CD4-positive, alpha-beta memory T cell (primary cell): ENCODE data around the gene FGFR1OP2. TPM values are rescaled to one million over a fixed set of nuclear protein-coding genes. Genes with fewer than 3 reads are reported as not detected.

ENCODE experiments used
- CTCF ChIA-PET: fragments of 350-600 bp; sonication (Branson Sonifier 250); formaldehyde crosslinking; loops from one replicate; lab custom pipeline; 2021; ENCODE audit warnings: inconsistent platforms; ENCODE audit not compliant: partially characterized antibody; lab: Charles Lee
- POLR2A ChIA-PET: fragments of 350-600 bp; sonication (Branson Sonifier 250); formaldehyde crosslinking; loops from one replicate; lab custom pipeline; 2021; ENCODE audit not compliant: partially characterized antibody; lab: Charles Lee
- DNase-seq, 5 donors: peaks; one replicate each; pipeline versions ENCODE4 v3.0.0 to v3.0.0-alpha.2; 2020 to 2022; ENCODE audit warnings: mixed read lengths in 1 of 5
- H3K27ac ChIP-seq: one replicate; pipeline ENCODE4 v1.7.0; 2013; ENCODE audit warnings: low read depth, low read length
- H3K27me3 ChIP-seq: 2 replicates; pipeline ENCODE4 v1.7.0; 2013; ENCODE audit warnings: mild to moderate bottlenecking, low read length, moderate library complexity; ENCODE audit not compliant: insufficient read depth
- H3K36me3 ChIP-seq: 2 replicates; pipeline ENCODE4 v1.7.0; 2013; ENCODE audit warnings: mild to moderate bottlenecking, low read length, moderate library complexity; ENCODE audit not compliant: insufficient read depth
- H3K4me1 ChIP-seq: 2 replicates; pipeline ENCODE4 v1.7.0; 2013; ENCODE audit warnings: mild to moderate bottlenecking, low read length, moderate library complexity; ENCODE audit not compliant: insufficient read depth
- H3K4me3 ChIP-seq, 2 donors: one replicate each; pipeline ENCODE4 v1.7.0; 2013; ENCODE audit warnings: low read length in 2 of 2, mild to moderate bottlenecking in 1 of 2
- H3K9me3 ChIP-seq, 2 donors: one replicate each; pipeline ENCODE4 v1.7.0; 2013; ENCODE audit warnings: low read length in 2 of 2, control low read depth in 1 of 2; ENCODE audit not compliant: control insufficient read depth in 1 of 2
- H3K27ac Mint-ChIP-seq, 7 donors: one replicate each; pipeline ENCODE4 v1.8.0; 2020 to 2021; ENCODE audit warnings: mixed read lengths in 7 of 7, mild to moderate bottlenecking in 6 of 7, inconsistent platforms in 3 of 7, moderate library complexity in 3 of 7
- H3K27me3 Mint-ChIP-seq, 2 donors: one replicate each; pipeline ENCODE4 v1.8.0; 2020 to 2021; ENCODE audit warnings: mixed read lengths in 2 of 2
- H3K36me3 Mint-ChIP-seq, 2 donors: one replicate each; pipeline ENCODE4 v1.8.0; 2020 to 2021; ENCODE audit warnings: mixed read lengths in 2 of 2, inconsistent platforms in 1 of 2, mild to moderate bottlenecking in 1 of 2
- H3K4me1 Mint-ChIP-seq, 4 donors: one replicate each; pipeline ENCODE4 v1.8.0; 2020 to 2021; ENCODE audit warnings: mixed read lengths in 4 of 4, mild to moderate bottlenecking in 1 of 4
- H3K4me3 Mint-ChIP-seq, 8 donors: one replicate each; pipeline ENCODE4 v1.8.0; 2020 to 2021; ENCODE audit warnings: mixed read lengths in 8 of 8, mild to moderate bottlenecking in 7 of 8, moderate library complexity in 6 of 8, inconsistent platforms in 3 of 8
- H3K9me3 Mint-ChIP-seq, 8 donors: one replicate each; pipeline ENCODE4 v1.8.0; 2020 to 2021; ENCODE audit warnings: mixed read lengths in 8 of 8, mild to moderate bottlenecking in 5 of 8, inconsistent platforms in 3 of 8, moderate library complexity in 1 of 8
- intact Hi-C: fragments of 100-400 bp; cut with micrococcal nuclease; formaldehyde crosslinking; loops from one replicate; pipeline ENCODE4 v1.15.1; 2023
- polyA plus RNA-seq, 2 donors: library from polyadenylated mRNA; unstranded; fragments of 300-500 nt; fragmentation: Illumina TruSeq; gene quantifications; one replicate each; pipeline ENCODE4 v1.2.3, GENCODE V29; 2021
- total RNA-seq, 2 experiments: library from RNA; stranded (reverse); gene quantifications; one replicate each; pipeline ENCODE4 v1.2.3, GENCODE V29; 2021

Gene FGFR1OP2
- total and polyA plus RNA-seq, 4 experiments from 2014 or later = 92.2 to 111 (median 100) TPM

DNA sequence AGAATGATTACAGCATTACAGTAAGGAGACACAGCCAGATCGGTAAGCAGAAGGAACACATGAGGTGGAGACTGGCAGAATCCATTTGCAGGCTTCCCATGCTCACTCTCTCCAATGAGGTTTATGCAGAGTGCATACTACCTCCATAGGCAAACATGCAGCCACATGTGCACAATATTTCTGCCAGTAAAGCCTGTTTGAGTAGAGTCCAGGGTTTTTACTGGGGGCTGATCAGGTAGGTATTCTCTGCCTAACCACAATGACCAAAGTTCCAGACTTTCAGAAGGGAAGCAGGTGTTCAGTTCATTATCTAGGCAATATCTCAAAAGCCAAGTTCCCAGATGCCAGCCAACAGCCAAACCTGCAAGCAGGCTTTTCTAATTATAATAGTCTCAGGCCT is 31.6 kb upstream of the FGFR1OP2 start:
- DNase-seq = no peak
- no peaks in the 10 kb centered on the region for H3K9me3 ChIP-seq
- H3K4me1 ChIP-seq = no peaks in the 10 kb centered on the region
- peaks cover 0 to 11% (median 2%) of the 10 kb centered on the region in 8 donors for H3K9me3 Mint-ChIP-seq
- POLR2A ChIA-PET = no interaction called here
- CTCF ChIA-PET = no interaction called here
- H3K27ac ChIP-seq = no peak overlapping the region
- peaks cover 4 to 10% (median 5%) of the 10 kb centered on the region in 4 donors for H3K4me1 Mint-ChIP-seq
- no peaks in the 10 kb centered on the region for H3K27me3 Mint-ChIP-seq
- H3K27ac Mint-ChIP-seq = peak overlapping the region in 5 of 7 donors; percentile 2 to 37 (median 25)
- H3K27me3 ChIP-seq = no peaks in the 10 kb centered on the region
- H3K36me3 ChIP-seq = peaks cover 11% of the 10 kb centered on the region
- intact Hi-C loops = no loop called here
- H3K4me3 Mint-ChIP-seq = no peak overlapping the region
- H3K36me3 Mint-ChIP-seq = peaks cover 66 to 82% of the 10 kb centered on the region in 2 donors
- no peak overlapping the region for H3K4me3 ChIP-seq

DNA sequence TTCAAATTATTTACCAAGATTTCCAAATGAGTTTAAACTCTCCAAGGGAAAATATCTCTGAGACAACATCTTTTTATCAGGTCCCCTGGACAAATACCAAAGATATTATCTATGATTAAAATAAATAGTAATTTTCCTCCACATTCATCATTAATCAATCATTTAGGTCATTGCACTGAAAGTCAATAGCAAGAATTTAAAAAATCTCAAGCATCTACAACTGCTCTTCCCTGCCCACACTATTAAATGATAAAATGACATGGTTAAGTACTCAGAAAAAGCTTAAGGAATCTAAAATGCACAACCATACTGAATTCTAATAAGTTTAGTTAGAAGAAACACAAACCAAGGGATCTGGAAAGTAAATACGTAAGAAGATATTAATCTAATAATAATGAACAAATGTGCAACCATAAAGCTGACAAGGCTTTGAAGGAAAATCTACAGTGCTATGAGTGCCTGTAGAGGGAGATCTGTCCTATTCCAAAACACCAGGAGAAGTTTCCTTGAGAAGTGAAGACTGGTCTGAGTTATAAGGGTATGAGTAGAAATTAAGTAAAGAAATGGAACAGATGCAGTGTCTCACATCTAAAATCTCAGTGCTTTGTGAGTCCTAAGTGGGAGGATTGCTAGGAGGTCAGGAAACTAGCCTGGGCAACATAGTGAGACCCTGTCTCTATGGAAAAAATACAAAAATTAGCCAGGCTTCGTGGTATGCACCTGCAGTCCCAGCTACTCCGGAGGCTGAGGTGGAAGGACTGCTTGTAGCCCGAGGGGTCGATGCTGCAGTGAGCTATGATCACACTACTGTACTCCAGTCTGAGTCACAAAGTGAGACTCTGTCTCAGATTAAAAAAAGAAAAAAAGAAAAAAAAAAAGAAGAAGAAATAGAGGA is 19.7 kb upstream of the FGFR1OP2 start:
- H3K9me3 ChIP-seq = no peaks in the 10 kb centered on the region
- H3K36me3 ChIP-seq = peaks cover 21% of the 10 kb centered on the region
- no peak overlapping the region for H3K4me3 Mint-ChIP-seq
- H3K27me3 ChIP-seq = no peaks in the 10 kb centered on the region
- peak overlapping the region in 1 of 7 donors; percentile 2 for H3K27ac Mint-ChIP-seq
- ChIA-PET CTCF (interaction anchor here (1.0 to 1.9 kb wide), 7 partner anchors 8 to 388 kb away, joined by 3 to 8 read pairs (median 3); partner anchors contain the start of gene TM7SF3), POLR2A (interaction anchor here (0.5 kb wide), 1 partner anchor 39 kb away, joined by 3 read pairs; no protein-coding TSS in a partner anchor)
- peaks cover 0 to 8% (median 5%) of the 10 kb centered on the region in 4 donors for H3K4me1 Mint-ChIP-seq
- DNase-seq = no peak
- H3K4me1 ChIP-seq = no peaks in the 10 kb centered on the region
- intact Hi-C loops = no loop called here
- H3K27ac ChIP-seq = no peak overlapping the region
- no peaks in the 10 kb centered on the region for H3K9me3 Mint-ChIP-seq
- H3K36me3 Mint-ChIP-seq = peaks cover 56 to 59% of the 10 kb centered on the region in 2 donors
- H3K4me3 ChIP-seq = no peak overlapping the region
- no peaks in the 10 kb centered on the region for H3K27me3 Mint-ChIP-seq

DNA sequence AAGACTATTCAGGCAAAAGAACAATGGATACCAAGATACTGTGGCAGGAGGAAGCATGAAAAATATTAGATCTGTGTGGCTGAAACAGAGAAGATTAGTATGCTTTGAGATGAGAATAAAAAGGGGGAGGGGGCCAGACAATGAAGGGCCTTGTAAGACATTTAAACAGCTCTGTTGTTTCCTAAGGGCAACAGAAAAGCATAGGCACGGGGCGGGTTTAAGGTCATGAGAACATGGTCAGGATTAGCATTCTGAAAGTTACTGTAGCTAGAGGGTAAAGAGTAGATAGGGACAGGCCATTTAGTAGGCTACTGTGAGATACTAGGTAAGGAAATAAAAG is 19.1 kb upstream of the FGFR1OP2 start:
- Histone ChIP-seq H3K4me1 (no peaks in the 10 kb centered on the region), H3K9me3 (no peaks in the 10 kb centered on the region), H3K4me3 (no peak overlapping the region), H3K27ac (no peak overlapping the region), H3K36me3 (peaks cover 22% of the 10 kb centered on the region), H3K27me3 (no peaks in the 10 kb centered on the region)
- Mint-ChIP-seq H3K9me3 (no peaks in the 10 kb centered on the region), H3K4me3 (no peak overlapping the region), H3K4me1 (peaks cover 0 to 8% (median 5%) of the 10 kb centered on the region in 4 donors), H3K36me3 (peaks cover 58 to 64% of the 10 kb centered on the region in 2 donors), H3K27me3 (no peaks in the 10 kb centered on the region), H3K27ac (peak overlapping the region in 2 of 7 donors; percentile 7 to 32)
- CTCF ChIA-PET = interaction anchor here (1.0 to 1.9 kb wide), 4 partner anchors 34 to 387 kb away, joined by 3 to 8 read pairs (median 3); partner anchors contain the start of gene TM7SF3
- POLR2A ChIA-PET = no interaction called here
- intact Hi-C loops = no loop called here
- DNase-seq = no peak

DNA sequence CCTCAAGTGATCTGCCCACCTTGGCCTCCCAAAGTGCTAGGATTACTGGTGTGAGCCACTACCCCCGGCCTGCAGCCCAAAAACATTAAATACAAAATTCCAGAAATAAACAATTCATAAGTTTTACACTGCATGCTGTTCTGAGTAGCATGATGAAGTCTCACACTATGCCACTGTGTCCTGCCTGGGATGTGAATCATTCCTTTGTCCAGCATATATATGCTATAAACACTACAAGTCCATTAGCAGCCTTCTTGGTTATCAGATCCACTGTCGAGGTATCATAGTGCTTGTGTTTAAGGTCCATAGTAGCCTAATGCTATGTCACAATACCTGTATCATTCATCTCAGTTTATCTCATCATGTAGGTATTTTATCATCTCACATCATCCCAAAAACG is 16.4 kb upstream of the FGFR1OP2 start:
- Histone ChIP-seq H3K27me3 (no peaks in the 10 kb centered on the region), H3K9me3 (no peaks in the 10 kb centered on the region), H3K27ac (no peak overlapping the region), H3K4me3 (no peak overlapping the region), H3K4me1 (no peaks in the 10 kb centered on the region), H3K36me3 (peaks cover 38% of the 10 kb centered on the region)
- CTCF ChIA-PET = no interaction called here
- no peak overlapping the region for H3K4me3 Mint-ChIP-seq
- H3K9me3 Mint-ChIP-seq = no peaks in the 10 kb centered on the region
- peak overlapping the region in 1 of 7 donors; percentile 59 for H3K27ac Mint-ChIP-seq
- H3K27me3 Mint-ChIP-seq = no peaks in the 10 kb centered on the region
- POLR2A ChIA-PET = no interaction called here
- intact Hi-C loops = no loop called here
- H3K4me1 Mint-ChIP-seq = peaks cover 0 to 8% (median 5%) of the 10 kb centered on the region in 4 donors
- no peak for DNase-seq
- peaks cover 59 to 62% of the 10 kb centered on the region in 2 donors for H3K36me3 Mint-ChIP-seq

DNA sequence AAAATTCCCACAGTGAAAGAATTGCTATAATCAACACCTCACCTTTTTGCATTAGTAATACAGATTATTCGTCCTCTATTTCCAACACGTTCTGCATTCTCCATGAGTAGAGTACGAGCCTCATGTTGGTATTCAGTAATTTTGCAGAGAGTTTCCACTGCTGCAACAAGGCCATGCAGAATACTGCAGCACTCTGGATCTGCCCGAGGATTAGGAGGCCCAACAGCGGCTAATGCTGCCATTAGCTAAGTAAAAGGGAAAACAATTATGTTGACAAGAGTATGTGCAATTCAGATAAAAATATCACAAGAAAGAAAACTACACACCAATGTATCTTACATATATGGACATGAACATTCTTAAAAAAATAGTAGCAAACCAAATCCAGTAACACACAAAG is 9.6 kb upstream of the FGFR1OP2 start:
- H3K4me1 Mint-ChIP-seq = peaks cover 24 to 37% (median 27%) of the 10 kb centered on the region in 4 donors
- H3K4me3 Mint-ChIP-seq = no peak overlapping the region
- POLR2A ChIA-PET = no interaction called here
- DNase-seq = no peak
- H3K27ac Mint-ChIP-seq = no peak overlapping the region
- no peak overlapping the region for H3K4me3 ChIP-seq
- peaks cover 16% of the 10 kb centered on the region for H3K4me1 ChIP-seq
- H3K9me3 ChIP-seq = no peaks in the 10 kb centered on the region
- no peaks in the 10 kb centered on the region for H3K27me3 ChIP-seq
- H3K36me3 Mint-ChIP-seq = peaks cover 41 to 49% of the 10 kb centered on the region in 2 donors
- no peaks in the 10 kb centered on the region for H3K27me3 Mint-ChIP-seq
- H3K27ac ChIP-seq = no peak overlapping the region
- CTCF ChIA-PET = no interaction called here
- peaks cover 22% of the 10 kb centered on the region for H3K36me3 ChIP-seq
- intact Hi-C loops = no loop called here
- H3K9me3 Mint-ChIP-seq = no peaks in the 10 kb centered on the region

DNA sequence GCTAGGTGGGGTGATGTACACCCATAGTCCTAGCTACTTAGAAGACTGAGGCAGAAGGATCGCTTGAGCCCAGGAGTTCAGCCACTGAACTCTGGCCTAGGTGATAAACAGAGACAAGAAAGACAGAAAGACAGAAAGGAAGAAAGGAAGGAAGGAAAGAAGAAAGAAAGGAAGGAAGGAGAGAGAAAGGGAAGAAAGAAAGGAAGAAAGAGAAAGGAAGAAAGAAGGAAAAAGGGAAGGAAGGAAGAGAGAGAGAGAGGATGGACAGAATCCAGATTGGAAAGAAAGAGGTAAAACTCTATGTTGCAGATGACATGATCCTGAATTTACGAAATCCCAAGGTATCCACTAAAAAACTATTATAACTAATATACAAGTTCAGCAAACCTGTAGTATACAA is 8.7 kb upstream of the FGFR1OP2 start:
- peaks cover 21% of the 10 kb centered on the region for H3K4me1 ChIP-seq
- ChIA-PET CTCF (no interaction called here), POLR2A (no interaction called here)
- H3K27ac Mint-ChIP-seq = peak overlapping the region in 3 of 7 donors; percentile 1 to 61 (median 50)
- H3K36me3 Mint-ChIP-seq = peaks cover 35 to 48% of the 10 kb centered on the region in 2 donors
- peaks cover 28 to 43% (median 35%) of the 10 kb centered on the region in 4 donors for H3K4me1 Mint-ChIP-seq
- no peak overlapping the region for H3K4me3 ChIP-seq
- DNase-seq = no peak
- no peaks in the 10 kb centered on the region for H3K27me3 Mint-ChIP-seq
- H3K9me3 ChIP-seq = no peaks in the 10 kb centered on the region
- no peak overlapping the region for H3K27ac ChIP-seq
- H3K9me3 Mint-ChIP-seq = no peaks in the 10 kb centered on the region
- no peaks in the 10 kb centered on the region for H3K27me3 ChIP-seq
- H3K4me3 Mint-ChIP-seq = no peak overlapping the region
- H3K36me3 ChIP-seq = peaks cover 19% of the 10 kb centered on the region
- intact Hi-C loops = no loop called here
